A549 treated with dexamethasone at 1 μM for 4 hours (cell line): Measurements from ENCODE around the gene ZFP69. TPM values are rescaled to one million over a fixed set of nuclear protein-coding genes. Genes with fewer than 3 reads are reported as not detected.

Experiments used
- total RNA-seq: library from RNA; stranded (reverse); fragments of 200-300 nt; extraction: Qiagen RNA extraction; gene quantifications from 5 replicates; pipeline ENCODE4 v1.2.3, GENCODE V29; 2022

ZFP69 gene
- not detected in 5 replicates for total RNA-seq

DNA sequence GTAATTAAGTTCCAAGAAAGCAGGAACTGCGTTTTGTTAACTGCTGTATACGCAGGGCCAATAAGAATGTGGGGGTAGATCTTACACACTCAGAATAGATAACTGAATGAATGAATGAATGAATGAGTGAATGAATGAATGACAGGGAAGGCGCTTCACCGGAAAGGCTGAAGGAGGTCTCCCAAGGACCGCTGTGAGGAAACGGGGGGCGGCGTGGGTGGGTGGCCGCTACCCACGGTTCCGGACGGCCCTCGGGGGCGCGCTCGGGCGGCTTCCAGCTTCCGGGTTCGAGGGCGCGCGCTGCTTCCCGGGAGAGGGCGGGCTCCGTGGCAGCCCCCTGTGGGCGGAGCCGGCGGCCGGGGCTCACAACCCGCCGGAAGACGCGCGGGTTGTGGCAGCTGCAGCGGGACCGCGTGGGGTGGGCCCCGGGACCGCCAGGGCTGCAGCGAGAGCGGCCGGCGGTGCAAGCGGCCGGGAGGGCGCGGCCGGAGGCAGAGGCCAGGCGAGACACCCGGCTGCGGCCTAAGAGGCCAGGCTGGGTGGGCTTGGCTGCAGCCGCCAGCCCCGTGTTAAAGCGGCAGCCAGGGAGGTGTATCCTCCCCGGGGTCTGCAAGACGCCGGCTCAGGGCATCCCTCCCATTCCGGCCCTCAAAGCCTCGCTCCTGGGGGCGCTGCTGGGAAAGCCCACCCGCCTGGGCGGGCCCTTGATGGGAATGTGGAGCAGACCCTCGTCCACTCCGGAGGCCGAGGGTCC lies at the start of gene ZFP69:
TSS of gene ZFP69 (plus strand) at position 367 of the 754 bp plus-strand sequence. CDS start 2,072 bp downstream, outside the sequence.

DNA sequence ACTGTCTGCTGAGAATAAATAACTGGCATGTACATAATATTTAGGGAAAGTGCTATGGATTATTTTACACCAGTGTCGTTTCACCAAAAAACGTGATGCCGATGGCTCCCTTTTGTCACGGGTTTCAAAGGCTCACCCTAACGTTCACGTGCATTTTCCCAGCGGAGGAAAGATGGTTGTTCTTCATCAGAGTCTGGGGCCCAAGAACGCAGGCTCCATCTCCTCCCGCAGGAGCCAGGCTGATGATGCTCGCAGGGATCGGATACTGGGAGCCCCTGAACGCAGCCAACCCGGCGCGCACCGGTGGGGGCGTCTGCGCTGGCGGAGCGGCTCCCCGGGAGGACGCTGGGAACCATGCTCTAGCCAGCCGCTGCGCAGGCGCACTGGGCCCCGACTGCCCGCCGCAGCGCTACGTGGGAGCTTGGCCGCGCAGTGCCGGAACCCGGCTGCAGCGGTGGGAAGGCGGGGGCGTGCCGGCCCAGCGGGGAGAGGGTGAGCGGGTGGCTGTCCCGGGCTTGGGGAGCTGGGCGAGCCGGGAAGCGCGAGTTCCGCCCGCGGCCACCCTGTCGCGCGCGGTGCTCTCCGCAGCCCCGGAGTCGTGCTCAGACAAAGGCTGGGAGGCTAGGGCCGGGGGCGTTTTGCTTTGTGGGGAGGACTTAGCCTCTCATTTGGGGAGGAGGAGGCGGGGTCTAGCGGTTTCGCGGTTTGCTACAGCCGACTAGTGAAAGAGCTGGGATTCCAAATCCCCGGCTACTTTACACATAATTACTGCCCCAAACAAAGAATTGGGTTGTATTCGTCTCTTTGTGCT lies 27.2 kb upstream of the ZFP69 start, which contains the start of gene ZFP69B:
TSS of gene ZFP69B (plus strand) at position 793 of the 811 bp plus-strand sequence. CDS start 486 bp downstream, outside the sequence.

DNA sequence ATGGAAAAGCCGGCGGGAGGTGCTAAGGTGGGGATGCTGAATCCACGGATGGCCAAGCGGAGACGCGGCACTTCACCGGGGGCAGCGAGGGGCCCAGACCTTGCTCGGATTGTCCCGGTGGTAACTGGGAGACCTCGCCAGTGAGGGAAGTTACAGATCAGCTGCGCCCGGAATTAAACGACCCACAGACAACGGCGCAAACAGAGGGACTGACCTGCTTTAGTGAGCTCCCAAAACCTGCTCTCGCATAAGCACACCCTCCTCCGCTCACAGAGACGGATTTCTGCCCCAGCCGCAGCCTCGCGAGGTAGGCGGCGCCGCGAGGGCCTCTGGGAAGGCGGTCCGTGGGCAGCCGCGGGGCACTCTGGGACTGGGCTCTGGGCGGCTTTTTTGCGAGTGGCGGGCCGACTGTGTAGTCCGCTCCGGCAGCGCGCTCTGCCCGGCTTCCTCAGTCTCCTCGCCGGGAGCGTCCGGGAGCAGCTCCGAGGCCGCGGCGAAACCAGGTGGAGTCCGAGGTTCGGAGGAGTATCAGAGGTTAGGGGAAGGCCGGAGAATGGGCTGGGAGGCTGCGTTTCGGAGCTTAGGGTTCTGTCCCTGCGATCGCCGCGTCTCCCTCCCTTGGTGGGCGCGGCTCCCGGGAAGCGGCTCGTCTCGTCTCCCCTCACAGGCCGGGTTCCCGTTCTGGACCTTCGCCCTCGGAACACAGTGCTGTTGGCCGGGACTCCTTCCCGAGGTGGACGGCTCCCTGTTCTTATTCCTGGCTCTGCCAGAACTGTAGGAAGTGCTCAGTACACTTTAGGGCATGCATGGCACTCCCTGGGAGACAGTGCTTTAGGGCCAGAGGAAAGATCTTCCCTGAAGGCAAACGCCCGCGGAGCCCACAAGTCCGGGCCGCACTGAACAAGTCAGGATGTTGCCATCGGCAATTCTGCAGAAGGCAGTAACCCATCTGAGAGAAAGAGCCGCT lies 31.6 kb downstream of the ZFP69 start, which contains the start of gene EXO5:
TSS of gene EXO5 (plus strand) at position 393 of the 967 bp plus-strand sequence. CDS start 5,778 bp downstream, outside the sequence.

DNA sequence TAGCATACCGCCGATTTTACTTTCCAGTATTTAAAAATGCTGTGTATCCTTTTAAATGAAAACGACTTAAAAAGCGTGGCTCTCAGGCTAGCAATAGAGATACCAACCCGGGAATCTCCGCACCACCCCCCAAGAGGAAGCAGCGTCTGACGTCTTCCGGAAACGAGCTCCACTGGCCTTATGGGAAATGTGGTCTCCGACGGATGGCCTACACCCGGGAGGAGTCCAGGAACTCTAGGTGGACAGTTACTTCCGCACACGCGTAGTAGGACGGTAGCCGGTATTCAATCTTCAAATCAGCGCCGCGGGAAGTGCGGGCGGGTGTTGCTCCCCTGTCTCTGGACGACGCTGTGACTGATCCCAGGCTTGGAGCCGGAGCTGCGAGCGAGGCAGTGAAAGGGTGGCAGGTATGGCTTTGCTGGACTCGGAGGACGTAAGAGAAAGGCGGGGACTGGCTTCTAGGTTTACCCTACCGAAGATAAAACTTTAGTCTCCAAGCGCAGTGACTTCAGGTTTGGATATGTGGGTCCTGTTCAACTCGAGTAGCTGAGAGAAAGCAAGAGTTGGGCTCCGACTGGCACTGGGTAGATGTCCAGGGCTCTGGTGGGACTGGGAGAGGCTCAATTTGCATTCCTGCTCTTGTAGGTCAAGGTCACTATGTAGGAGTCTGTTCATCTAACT lies 54.4 kb downstream of the ZFP69 start, which contains the start of gene ZNF684:
TSS of gene ZNF684 (plus strand) at position 257 of the 681 bp plus-strand sequence. CDS start 1,530 bp downstream, outside the sequence.

Other genes with a start within 250 kb of the ZFP69 start
- not detected in 5 replicates for gene TMCO2, start 229.4 kb upstream of the ZFP69 start, total RNA-seq
- 36.9 to 43.6 TPM (median 37.7 TPM) in 5 replicates for gene ZMPSTE24, start 219.1 kb upstream of the ZFP69 start, total RNA-seq
- gene COL9A2, start 160.0 kb upstream of the ZFP69 start, total RNA-seq, result 0.17 to 0.25 TPM (median 0.19 TPM) in 5 replicates
- 8.9 to 10.7 TPM (median 9.3 TPM) in 5 replicates for gene SMAP2, start 103.6 kb upstream of the ZFP69 start, total RNA-seq
- gene ZFP69B, start 26.8 kb upstream of the ZFP69 start, total RNA-seq, result 1.4 to 2.2 TPM (median 2.1 TPM) in 5 replicates
- gene EXO5, start 31.5 kb downstream of the ZFP69 start, total RNA-seq, result 3.3 to 5.1 TPM (median 4.4 TPM) in 5 replicates
- gene ZNF684, start 54.3 kb downstream of the ZFP69 start, total RNA-seq, result 1.7 to 2.3 TPM (median 1.9 TPM) in 5 replicates
- 0.78 to 1.5 TPM (median 1.3 TPM) in 5 replicates for gene RIMS3, start 188.4 kb downstream of the ZFP69 start, total RNA-seq
- gene NFYC, start 214.4 kb downstream of the ZFP69 start, total RNA-seq, result 29.6 to 42.0 TPM (median 39.7 TPM) in 5 replicates